K562 (cell line): ENCODE results near the gene OPHN1. TPM values are rescaled to one million over a fixed set of nuclear protein-coding genes. Genes with fewer than 3 reads are reported as not detected.

Experiments used
- CLOCK ChIP-seq: fragments of 250-450 bp; sonication (Bioruptor Pico); IDR thresholded peaks from 2 replicates; pipeline ENCODE4 v1.4.0; 2020; ENCODE audit warnings: mild to moderate bottlenecking, moderate library complexity, borderline replicate concordance
- CXXC5 ChIP-seq: fragments of 250-450 bp; sonication (Bioruptor Pico); IDR thresholded peaks from 2 replicates; pipeline ENCODE4 v1.8.0; 2022; ENCODE audit warnings: inconsistent platforms, mild to moderate bottlenecking, moderate library complexity
- GTF2A2 ChIP-seq: IDR thresholded peaks from 2 replicates; pipeline ENCODE4 v1.6.1; 2016; ENCODE audit warnings: mild to moderate bottlenecking, missing genetic modification characterization, missing compliant biosample characterization
- IRF9 ChIP-seq: fragments of 450-650 bp; IDR thresholded peaks from 2 replicates; pipeline ENCODE4 v1.6.1; 2016; ENCODE audit warnings: missing biosample characterization, missing genetic modification characterization
- KHSRP ChIP-seq: fragments of 450-650 bp; IDR thresholded peaks from 2 replicates; pipeline ENCODE4 v1.6.1; 2017
- MAFF ChIP-seq: IDR thresholded peaks from 2 replicates; pipeline ENCODE4 v1.6.1; 2012; ENCODE audit warnings: low read length, improper control_type of control experiment
- MEIS2 ChIP-seq: fragments of 450-650 bp; IDR thresholded peaks from 2 replicates; pipeline ENCODE4 v1.6.1; 2014; ENCODE audit warnings: mild to moderate bottlenecking; ENCODE audit not compliant: partially characterized antibody
- MITF ChIP-seq: IDR thresholded peaks from 2 replicates; pipeline ENCODE4 v1.6.1; 2014; ENCODE audit warnings: antibody characterized with exemption
- MLX ChIP-seq, 2 experiments: fragments of 450-650 bp in 1 of 2; sonication (generic) in 1 of 2; formaldehyde crosslinking; conservative IDR thresholded peaks; 2 replicates each; pipeline versions ENCODE4 v1.4.0 to v1.8.1; 2020 to 2022; ENCODE audit warnings: mild to moderate bottlenecking in 1 of 2, missing genetic modification reagents in 1 of 2
- PPARD ChIP-seq: fragments of 250-450 bp; sonication (Bioruptor Pico); IDR thresholded peaks from 2 replicates; pipeline ENCODE4 v1.8.0; 2022; ENCODE audit warnings: inconsistent platforms, mild to moderate bottlenecking, moderate library complexity
- RHOXF2B ChIP-seq: fragments of 250-450 bp; sonication (Bioruptor Pico); conservative IDR thresholded peaks from 2 replicates; pipeline ENCODE4 v1.5.1; 2021
- SMAD4 ChIP-seq: fragments of 250-450 bp; sonication (Bioruptor Pico); conservative IDR thresholded peaks from 2 replicates; pipeline ENCODE4 v1.8.0; 2021; ENCODE audit warnings: inconsistent platforms, mild to moderate bottlenecking, moderate library complexity
- TCF3 ChIP-seq: sonication (generic); formaldehyde crosslinking; IDR thresholded peaks from 2 replicates; pipeline ENCODE4 v1.4.0; 2020; ENCODE audit warnings: mild to moderate bottlenecking, missing genetic modification reagents
- ZKSCAN8 ChIP-seq: fragments of 200-800 bp; sonication (Bioruptor generic); IDR thresholded peaks from 2 replicates; pipeline ENCODE4 v1.6.1; 2016; ENCODE audit warnings: missing genetic modification characterization, missing compliant biosample characterization
- ZNF217 ChIP-seq: sonication (generic); formaldehyde crosslinking; IDR thresholded peaks from 2 replicates; pipeline ENCODE4 v1.8.0; 2022; ENCODE audit warnings: mild to moderate bottlenecking, missing genetic modification reagents
- ZNF395 ChIP-seq: fragments of 200-800 bp; sonication (Bioruptor generic); IDR thresholded peaks from 2 replicates; pipeline ENCODE4 v1.6.1; 2017; ENCODE audit warnings: missing genetic modification characterization, missing compliant biosample characterization
- ZNF740 ChIP-seq, 3 experiments: fragments of 200-800 bp in 1 of 3; sonication (Bioruptor generic) in 1 of 3; sonication (generic) in 1 of 3; formaldehyde crosslinking in 1 of 3; IDR thresholded peaks; 2 replicates each; pipeline versions ENCODE4 v1.6.1 to v1.8.0; 2016 to 2022; ENCODE audit warnings: mild to moderate bottlenecking in 2 of 3, missing compliant biosample characterization in 2 of 3, missing genetic modification characterization in 2 of 3, missing genetic modification reagents in 1 of 3
- polyA plus RNA-seq, 8 experiments: library from polyadenylated mRNA; depleted of rRNA in 4 of 8; stranded (reverse) in 5 of 8; unstranded in 3 of 8; fragments of >200 nt; fragmentation: Nextera tagmentation in 2 of 8; fragmentation: Illumina TruSeq in 1 of 8; extraction: Ambion mirVana in 2 of 8; extraction: Trizol in 1 of 8; gene quantifications; 2 replicates each; pipeline versions ENCODE4 v1.2.1 to v1.2.3, GENCODE V29; 2011 to 2014; ENCODE audit warnings: inconsistent platforms in 1 of 8, missing spikeins in 1 of 8
- total RNA-seq, 7 experiments: library from RNA; depleted of rRNA in 6 of 7; stranded (reverse); fragments of >200 nt in 6 of 7; fragmentation: Illumina TruSeq in 2 of 7; extraction: Trizol in 2 of 7; gene quantifications; 2 replicates each; pipeline versions ENCODE4 v1.2.1 to v1.2.3, GENCODE V29; 2011 to 2021; ENCODE audit warnings: low replicate concordance in 1 of 7

The OPHN1 gene
- total and polyA plus RNA-seq, 9 of the 15 experiments (the other 6 are each of a cell fraction or from before 2014, with no cell fraction given): 0.28 to 1.8 (median 1.0) TPM

- peak; percentile 85; the same call in 1 of the 2 replicates for TF ChIP-seq ZKSCAN8 (CRISPR knock-in tag)
- no peak for TF ChIP-seq MAFF
- TF ChIP-seq GTF2A2 (tag): peak; percentile 80
- peak; percentile 87 for TF ChIP-seq SMAD4 (CRISPR knock-in tag)
- TF ChIP-seq IRF9 (tag): 0 out of 2 replicates have a peak, but pooled peaks have one; percentile 22
- TF ChIP-seq RHOXF2B: no peak
- no peak for TF ChIP-seq ZNF740 (CRISPR knock-in tag; IDR thresholded peaks at IDR 0.05)
- peak in 1 of 2 experiments; percentile 55; a peak in 1 of 4 replicates for TF ChIP-seq ZNF740 (tag; IDR thresholded peaks at IDR 0.05)
- TF ChIP-seq PPARD (CRISPR knock-in tag): no peak
- no peak for TF ChIP-seq TCF3 (CRISPR knock-in tag)
- TF ChIP-seq MITF: no peak
- TF ChIP-seq CXXC5 (CRISPR knock-in tag): peak; percentile 67
- TF ChIP-seq ZNF217 (CRISPR knock-in tag): no peak
- TF ChIP-seq MEIS2: no peak
- peak; percentile 97 for TF ChIP-seq ZNF395 (CRISPR knock-in tag)
- TF ChIP-seq KHSRP: no peak
- TF ChIP-seq MLX (CRISPR knock-in tag; conservative IDR thresholded peaks at IDR 0.05): no peak
- TF ChIP-seq CLOCK: no peak
Observed at GRCh38 chrX:68462197-68462596, 28.9 kb upstream of the OPHN1 start (continued).
